HCT116 (cell line): ENCODE results near the gene FBXO11. TPM values are rescaled to one million over a fixed set of nuclear protein-coding genes. Genes with fewer than 3 reads are reported as not detected.
A peak's percentile ranks its signal among the peaks of the same experiment; 100 is the strongest.

ENCODE experiments used
- ATAC-seq: fragments of 200-7000 bp; cut with Tn5 transposase; 2 replicates; pipeline ENCODE4 v1.9.1; 2020; ENCODE audit warnings: mild to moderate bottlenecking, moderate library complexity
- BruUV-seq: library from RNA; stranded (reverse); fragments of 400-500 nt; replicated peaks from 2 replicates; lab custom pipeline; 2021; lab: Mats Ljungman, UMichigan
- CTCF ChIA-PET: fragments of 300-600 bp; sonication (Branson Sonifier 250); formaldehyde crosslinking; loops from one replicate; lab custom pipeline; 2021; ENCODE audit warnings: antibody characterized with exemption; lab: Charles Lee
- POLR2A ChIA-PET: fragments of 300-600, 350-600 bp; sonication (Branson Sonifier 250); formaldehyde crosslinking; loops from one replicate; lab custom pipeline; 2021; ENCODE audit warnings: antibody characterized with exemption; lab: Charles Lee
- RAD21 ChIA-PET, 2 experiments: fragments of 300-600 bp; sonication (Branson Sonifier 250); formaldehyde crosslinking; loops; one replicate each; lab custom pipeline; 2023; ENCODE audit warnings: low total read pairs in 2 of 2; ENCODE audit not compliant: uncharacterized antibody in 2 of 2, unreplicated experiment in 2 of 2, low non-redundant PET in 1 of 2; lab: Charles Lee
- DNase-seq: peaks from one replicate; pipeline ENCODE4 v3.0.0-alpha.2; 2010; ENCODE audit warnings: low read depth, low spot score
- H2AFZ ChIP-seq: fragments of 200-600 bp; shearing (Covaris generic), sonication (generic); 2 replicates; pipeline ENCODE4 v1.6.1; 2017; ENCODE audit warnings: low read depth, mixed run types, mixed read lengths, antibody characterized with exemption, low read length; ENCODE audit not compliant: poor library complexity, severe bottlenecking
- H3K27ac ChIP-seq: 2 replicates; pipeline ENCODE4 v1.5.1; 2012; ENCODE audit warnings: low read depth, low read length
- H3K27me3 ChIP-seq: fragments of 200-600 bp; sonication (generic); 2 replicates; pipeline ENCODE4 v1.6.1; 2016; ENCODE audit warnings: mixed run types, low read length, mixed read lengths; ENCODE audit not compliant: insufficient read depth
- H3K36me3 ChIP-seq, 2 experiments: fragments of 200-500 bp in 1 of 2; fragments of 200-600 bp in 1 of 2; sonication (Bioruptor generic) in 1 of 2; sonication (generic) in 1 of 2; 2 replicates each; pipeline versions ENCODE4 v1.5.1 to v1.6.1; 2014 to 2016; ENCODE audit warnings: low read length in 2 of 2, inconsistent platforms in 1 of 2, mixed read lengths in 1 of 2, mixed run types in 1 of 2; ENCODE audit not compliant: insufficient read depth in 2 of 2, control insufficient read depth in 1 of 2
- H3K4me1 ChIP-seq, 2 experiments: fragments of 200-600 bp in 1 of 2; sonication (generic) in 1 of 2; 2 replicates each; pipeline versions ENCODE4 v1.5.1 to v1.6.1; 2012 to 2017; ENCODE audit warnings: low read length in 2 of 2, inconsistent platforms in 1 of 2, mild to moderate bottlenecking in 1 of 2, mixed read lengths in 1 of 2, mixed run types in 1 of 2, moderate library complexity in 1 of 2; ENCODE audit not compliant: insufficient read depth in 2 of 2, control insufficient read depth in 1 of 2
- H3K4me2 ChIP-seq: fragments of 200-600 bp; sonication (generic); 2 replicates; pipeline ENCODE4 v1.6.1; 2017; ENCODE audit warnings: mixed run types, low read length, mixed read lengths
- H3K4me3 ChIP-seq, 2 experiments: fragments of 200-600 bp in 1 of 2; sonication (generic) in 1 of 2; replicated peaks in 1 of 2; 2 replicates each; pipeline ENCODE4 v1.5.1; 2011 to 2016; ENCODE audit warnings: low read length in 2 of 2, control low read depth in 1 of 2, low read depth in 1 of 2, mild to moderate bottlenecking in 1 of 2, mixed read lengths in 1 of 2, mixed run types in 1 of 2
- H3K79me2 ChIP-seq: fragments of 200-600 bp; sonication (generic); 2 replicates; pipeline ENCODE4 v1.6.1; 2017; ENCODE audit warnings: mild to moderate bottlenecking, mixed run types, low read length, moderate library complexity, mixed read lengths; ENCODE audit not compliant: insufficient read depth
- H3K9ac ChIP-seq: fragments of 200-600 bp; sonication (generic); 2 replicates; pipeline ENCODE4 v1.6.1; 2016; ENCODE audit warnings: low read length, mixed read lengths
- H3K9me2 ChIP-seq: fragments of 200-600 bp; sonication (generic), shearing (Covaris generic); 2 replicates; pipeline ENCODE4 v1.6.1; 2017; ENCODE audit warnings: mixed run types, mild to moderate bottlenecking, moderate library complexity; ENCODE audit not compliant: insufficient read depth
- H3K9me3 ChIP-seq, 2 experiments: fragments of 200-500 bp in 1 of 2; fragments of 200-600 bp in 1 of 2; sonication (Bioruptor generic) in 1 of 2; sonication (generic) in 1 of 2; 2 replicates each; pipeline ENCODE4 v1.6.1; 2014 to 2017; ENCODE audit warnings: low read length in 2 of 2, mixed read lengths in 2 of 2, inconsistent platforms in 1 of 2, low read depth in 1 of 2, mild to moderate bottlenecking in 1 of 2, mixed run types in 1 of 2, moderate library complexity in 1 of 2; ENCODE audit not compliant: control insufficient read depth in 1 of 2, insufficient read depth in 1 of 2
- H4K20me1 ChIP-seq: fragments of 200-600 bp; sonication (generic), shearing (Covaris generic); 2 replicates; pipeline ENCODE4 v1.6.1; 2017; ENCODE audit warnings: mixed run types, mild to moderate bottlenecking, moderate library complexity; ENCODE audit not compliant: insufficient read depth
- CTCF ChIP-seq, 3 experiments: fragments of 200-600 bp in 1 of 3; sonication (generic) in 1 of 3; IDR thresholded peaks in 2 of 3; conservative IDR thresholded peaks in 1 of 3; 2 replicates each; pipeline ENCODE4 v1.5.1; 2012 to 2017; ENCODE audit warnings: low read depth in 2 of 3, low read length in 2 of 3, antibody characterized with exemption in 1 of 3, borderline replicate concordance in 1 of 3, control low read depth in 1 of 3, mild to moderate bottlenecking in 1 of 3, mixed read lengths in 1 of 3, mixed run types in 1 of 3, moderate library complexity in 1 of 3; ENCODE audit not compliant: insufficient read depth in 1 of 3
- EGR1 ChIP-seq: IDR thresholded peaks from 2 replicates; pipeline ENCODE4 v1.6.1; 2012; ENCODE audit warnings: low read depth
- EZH2phosphoT487 ChIP-seq: fragments of 200-600 bp; IDR thresholded peaks from 2 replicates; pipeline ENCODE4 v1.6.1; 2018; ENCODE audit warnings: antibody characterized with exemption, borderline replicate concordance
- FOSL1 ChIP-seq: IDR thresholded peaks from 2 replicates; pipeline ENCODE4 v1.6.1; 2012; ENCODE audit warnings: low read depth
- JUND ChIP-seq: IDR thresholded peaks from 2 replicates; pipeline ENCODE4 v1.6.1; 2012
- POLR2A ChIP-seq: IDR thresholded peaks from 2 replicates; pipeline ENCODE4 v1.7.0; 2011; ENCODE audit warnings: borderline replicate concordance; ENCODE audit not compliant: insufficient read depth, insufficient read length; ENCODE audit errors: extremely low read depth
- POLR2AphosphoS5 ChIP-seq: IDR thresholded peaks from 2 replicates; pipeline ENCODE4 v1.6.1; 2011; ENCODE audit warnings: mild to moderate bottlenecking, low read depth, low read length, moderate library complexity
- SIN3A ChIP-seq: IDR thresholded peaks from 2 replicates; pipeline ENCODE4 v1.6.1; 2012; ENCODE audit warnings: low read depth
- SP1 ChIP-seq: IDR thresholded peaks from 2 replicates; pipeline ENCODE4 v1.6.1; 2012; ENCODE audit warnings: low read depth
- SRF ChIP-seq: IDR thresholded peaks from 2 replicates; pipeline ENCODE4 v1.6.1; 2012; ENCODE audit warnings: low read depth
- YY1 ChIP-seq: IDR thresholded peaks from 2 replicates; pipeline ENCODE4 v1.6.1; 2011; ENCODE audit warnings: low read length, low read depth, moderate library complexity, mild to moderate bottlenecking; ENCODE audit not compliant: insufficient replicate concordance; ENCODE audit errors: extremely low read depth
- ZBTB33 ChIP-seq: IDR thresholded peaks from 2 replicates; pipeline ENCODE4 v1.6.1; 2011; ENCODE audit warnings: mild to moderate bottlenecking, low read length, moderate library complexity; ENCODE audit not compliant: insufficient replicate concordance; ENCODE audit errors: extremely low read depth
- ZFX ChIP-seq: fragments of 450-650 bp; IDR thresholded peaks from 2 replicates; pipeline ENCODE4 v1.6.1; 2017
- intact Hi-C: fragments of 100-400 bp; cut with micrococcal nuclease; formaldehyde crosslinking; loops from 2 replicates; pipeline ENCODE4 v1.10.0; 2022
- total RNA-seq: library from RNA; stranded (reverse); gene quantifications from one replicate; pipeline ENCODE4 v1.2.1, GENCODE V29; 2021; ENCODE audit not compliant: unreplicated experiment
- TF ChIP-seq, protein P1 (sequence below): IDR thresholded peaks from 2 replicates; pipeline ENCODE4 v1.6.1; 2012

Gene FBXO11
- total RNA-seq, 1 experiment from 2014 or later, result 60.2 TPM

DNA sequence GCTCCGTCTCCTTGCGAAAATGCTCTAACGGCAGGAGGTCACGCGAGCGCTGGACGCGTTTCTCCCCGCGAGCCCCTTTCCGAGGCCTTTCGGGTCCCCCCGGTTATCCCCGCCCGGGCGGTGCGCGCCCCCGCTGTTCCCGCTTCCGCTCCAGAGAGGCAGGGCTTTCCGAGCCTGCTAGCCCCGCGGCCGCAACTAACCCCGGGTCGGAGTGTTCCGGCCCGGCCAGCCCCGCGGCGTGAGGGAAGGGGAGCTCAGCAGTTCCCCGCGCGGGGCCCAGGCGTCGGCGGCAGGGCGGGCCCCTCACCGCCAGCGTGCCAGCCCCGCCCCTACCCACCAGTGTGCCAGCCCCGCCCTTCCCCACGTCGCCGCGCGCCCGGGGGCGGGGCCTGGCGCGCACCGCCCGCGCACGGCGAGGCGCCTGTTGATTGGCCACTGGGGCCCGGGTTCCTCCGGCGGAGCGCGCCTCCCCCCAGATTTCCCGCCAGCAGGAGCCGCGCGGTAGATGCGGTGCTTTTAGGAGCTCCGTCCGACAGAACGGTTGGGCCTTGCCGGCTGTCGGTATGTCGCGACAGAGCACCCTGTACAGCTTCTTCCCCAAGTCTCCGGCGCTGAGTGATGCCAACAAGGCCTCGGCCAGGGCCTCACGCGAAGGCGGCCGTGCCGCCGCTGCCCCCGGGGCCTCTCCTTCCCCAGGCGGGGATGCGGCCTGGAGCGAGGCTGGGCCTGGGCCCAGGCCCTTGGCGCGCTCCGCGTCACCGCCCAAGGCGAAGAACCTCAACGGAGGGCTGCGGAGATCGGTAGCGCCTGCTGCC is 123.4 kb downstream of the FBXO11 start, which contains the start of gene MSH6:
TSS of gene MSH6 (plus strand) at position 475 of the 815 bp plus-strand sequence. CDS start at position 564, 89 bp downstream.
- ATAC-seq (peak; percentile 86), DNase-seq (peak; percentile 68)
- intact Hi-C loops, result loop anchor here (5.0 kb wide), 1 partner anchor 324 kb away; no protein-coding TSS in a partner anchor
- Histone ChIP-seq H2AFZ (peak within 1 kb of the TSS; percentile 71), H3K27ac (peak within 1 kb of the TSS; percentile 97), H3K9ac (peak within 1 kb of the TSS; percentile 98), H3K4me2 (peak within 1 kb of the TSS; percentile 96), H4K20me1 (peaks cover 28% of the 10 kb centered on the region; the same call in 1 of the 2 replicates), H3K4me3 (peak within 1 kb of the TSS; percentile 72 to 90), H3K79me2 (peaks cover 41% of the 10 kb centered on the region), H3K36me3 (no peaks in the 10 kb centered on the region), H3K9me3 (no peaks in the 10 kb centered on the region), H3K4me1 (peaks cover 6 to 25% of the 10 kb centered on the region in 2 experiments; a peak in 3 of 4 replicates), H3K9me2 (no peaks in the 10 kb centered on the region), H3K27me3 (no peaks in the 10 kb centered on the region)
- no TSS peak for BruUV-seq
- ChIA-PET RAD21 (no interaction called here), CTCF (interaction anchor here (1.2 kb wide), 1 partner anchor 15 kb away, joined by 5 read pairs; no protein-coding TSS in a partner anchor), POLR2A (interaction anchor here (0.6 to 1.0 kb wide), 7 partner anchors 9 to 640 kb away, joined by 3 to 5 read pairs (median 4); no protein-coding TSS in a partner anchor)
- TF ChIP-seq EGR1 (peak; percentile 57), SP1 (peak; percentile 66), SRF (no peak), CTCF (IDR thresholded peaks at IDR 0.05 in 2 of 3, conservative IDR thresholded peaks at IDR 0.05 in 1 of 3; ENCODE audit: borderline replicate concordance in 1 of 3, insufficient read depth in 1 of 3, low read depth in 2 of 3, low read length in 2 of 3) (no peak), EZH2phosphoT487 (no peak), SIN3A (peak; percentile 83), ZFX (peak; percentile 97), ZBTB33 (no peak), FOSL1 (no peak), POLR2A (peak; percentile 40), YY1 (peak; percentile 6), POLR2AphosphoS5 (peak; percentile 79), JUND (no peak)
- TF ChIP-seq, protein P1, sequence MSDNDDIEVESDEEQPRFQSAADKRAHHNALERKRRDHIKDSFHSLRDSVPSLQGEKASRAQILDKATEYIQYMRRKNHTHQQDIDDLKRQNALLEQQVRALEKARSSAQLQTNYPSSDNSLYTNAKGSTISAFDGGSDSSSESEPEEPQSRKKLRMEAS, result peak; percentile 81
